Activated CD8-positive, alpha-beta memory T cell treated with anti-CD3 and anti-CD28 coated beads for 36 hours (primary cell): ENCODE data around the gene MND1. TPM values are rescaled to one million over a fixed set of nuclear protein-coding genes. Genes with fewer than 3 reads are reported as not detected.

Experiments used
- CTCF ChIA-PET: fragments of 350-600 bp; sonication (Branson Sonifier 250); formaldehyde crosslinking; loops from one replicate; lab custom pipeline; 2021; ENCODE audit warnings: antibody characterized with exemption; lab: Charles Lee
- POLR2A ChIA-PET: fragments of 350-600 bp; sonication (Branson Sonifier 250); formaldehyde crosslinking; loops from one replicate; lab custom pipeline; 2021; ENCODE audit warnings: antibody characterized with exemption; lab: Charles Lee
- total RNA-seq, 2 experiments: library from RNA; stranded (reverse); gene quantifications; one replicate each; pipeline ENCODE4 v1.2.3, GENCODE V29; 2021

MND1 gene, protein sequence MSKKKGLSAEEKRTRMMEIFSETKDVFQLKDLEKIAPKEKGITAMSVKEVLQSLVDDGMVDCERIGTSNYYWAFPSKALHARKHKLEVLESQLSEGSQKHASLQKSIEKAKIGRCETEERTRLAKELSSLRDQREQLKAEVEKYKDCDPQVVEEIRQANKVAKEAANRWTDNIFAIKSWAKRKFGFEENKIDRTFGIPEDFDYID
- 10 to 100 TPM; 24.3 to 25.1 TPM for total RNA-seq

- ChIA-PET CTCF (interaction anchor here (0.6 to 1.6 kb wide), 14 partner anchors 21 to 305 kb away, joined by 3 to 7 read pairs (median 3); partner anchors contain the start of gene TMEM131L), POLR2A (interaction anchor here (0.6 kb wide), 2 partner anchors 78 to 238 kb away, joined by 3 to 5 read pairs; no protein-coding TSS in a partner anchor)
Observed at GRCh38 chr4:153344131-153345011, at the start of gene MND1. Gene MND1 (plus strand): TSS chr4:153344688. CDS start chr4:153344738, 50 bp downstream.

DNA sequence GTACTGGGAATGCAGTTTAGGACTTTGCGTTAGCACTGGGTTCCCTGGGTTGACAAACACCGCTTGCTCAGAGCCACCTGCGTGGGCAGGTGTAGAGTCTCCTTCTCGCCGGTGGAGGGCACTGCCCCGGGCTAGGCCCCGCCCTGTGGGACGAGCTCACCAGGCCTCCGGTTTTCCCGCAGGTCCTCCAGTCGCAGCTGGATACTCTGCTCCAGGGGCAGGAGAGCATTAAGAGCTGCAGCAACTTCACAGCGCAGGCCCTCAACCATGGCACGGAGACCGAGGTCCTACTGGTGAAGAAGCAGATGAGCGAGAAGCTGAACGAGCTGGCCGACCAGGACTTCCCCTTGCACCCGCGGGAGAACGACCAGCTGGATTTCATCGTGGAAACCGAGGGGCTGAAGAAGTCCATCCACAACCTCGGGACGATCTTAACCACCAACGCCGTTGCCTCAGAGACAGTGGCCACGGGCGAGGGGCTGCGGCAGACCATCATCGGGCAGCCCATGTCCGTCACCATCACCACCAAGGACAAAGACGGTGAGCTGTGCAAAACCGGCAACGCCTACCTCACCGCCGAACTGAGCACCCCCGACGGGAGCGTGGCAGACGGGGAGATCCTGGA is 49.2 kb upstream of the MND1 start:
- ChIA-PET CTCF (no interaction called here), POLR2A (no interaction called here)

DNA sequence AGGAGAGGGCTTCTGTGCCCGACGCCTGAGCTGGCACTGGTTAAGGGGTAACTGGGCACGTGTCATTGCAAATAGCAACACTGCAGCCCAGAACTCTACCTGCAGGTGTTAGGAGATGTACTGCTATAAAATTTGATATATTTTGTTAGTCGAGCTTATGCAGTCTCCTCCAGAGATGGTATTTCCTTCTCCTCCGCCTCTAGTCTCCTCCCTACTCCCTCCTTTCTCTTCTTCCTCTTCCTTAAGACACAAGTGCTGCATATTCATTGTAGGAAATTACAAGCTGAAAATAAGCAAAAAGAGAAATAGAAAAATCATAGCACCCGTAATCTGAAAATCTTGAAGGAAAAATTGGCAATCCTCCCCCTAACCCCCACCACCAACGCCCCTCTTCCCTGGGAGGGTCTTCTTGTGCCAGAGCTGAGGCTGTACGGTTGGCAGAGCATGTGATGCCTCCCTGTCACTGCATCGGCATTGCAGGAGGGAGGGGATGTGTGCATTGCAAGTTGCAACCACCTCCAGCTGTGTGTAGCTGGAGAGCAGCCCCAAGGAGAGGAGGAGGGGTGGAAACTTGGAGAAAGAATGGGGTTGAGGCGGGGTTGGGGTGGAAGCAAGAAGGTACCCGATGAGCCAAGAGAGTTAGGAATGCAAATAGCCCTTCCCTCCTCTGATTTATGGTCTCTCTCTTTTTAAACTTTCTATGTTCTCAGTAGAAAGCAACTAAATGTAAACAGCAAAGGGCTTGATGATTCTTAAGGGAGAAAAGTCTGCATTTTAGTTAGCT is 48.3 kb upstream of the MND1 start:
- CTCF ChIA-PET, result interaction anchor here (0.6 kb wide), 1 partner anchor 11 kb away, joined by 3 read pairs; no protein-coding TSS in a partner anchor
- POLR2A ChIA-PET, result no interaction called here

- POLR2A ChIA-PET, result no interaction called here
- CTCF ChIA-PET, result no interaction called here
Observed at GRCh38 chr4:153297116-153297515, 47.4 kb upstream of the MND1 start.

- POLR2A ChIA-PET, result no interaction called here
- CTCF ChIA-PET, result no interaction called here
Observed at GRCh38 chr4:153310793-153311192, 33.7 kb upstream of the MND1 start.

GRCh38 chr4:153314915-153315314 is 29.6 kb upstream of the MND1 start:
- CTCF ChIA-PET, result interaction anchor here (0.7 kb wide), 1 partner anchor 252 kb away, joined by 3 read pairs; no protein-coding TSS in a partner anchor
- POLR2A ChIA-PET, result no interaction called here

DNA sequence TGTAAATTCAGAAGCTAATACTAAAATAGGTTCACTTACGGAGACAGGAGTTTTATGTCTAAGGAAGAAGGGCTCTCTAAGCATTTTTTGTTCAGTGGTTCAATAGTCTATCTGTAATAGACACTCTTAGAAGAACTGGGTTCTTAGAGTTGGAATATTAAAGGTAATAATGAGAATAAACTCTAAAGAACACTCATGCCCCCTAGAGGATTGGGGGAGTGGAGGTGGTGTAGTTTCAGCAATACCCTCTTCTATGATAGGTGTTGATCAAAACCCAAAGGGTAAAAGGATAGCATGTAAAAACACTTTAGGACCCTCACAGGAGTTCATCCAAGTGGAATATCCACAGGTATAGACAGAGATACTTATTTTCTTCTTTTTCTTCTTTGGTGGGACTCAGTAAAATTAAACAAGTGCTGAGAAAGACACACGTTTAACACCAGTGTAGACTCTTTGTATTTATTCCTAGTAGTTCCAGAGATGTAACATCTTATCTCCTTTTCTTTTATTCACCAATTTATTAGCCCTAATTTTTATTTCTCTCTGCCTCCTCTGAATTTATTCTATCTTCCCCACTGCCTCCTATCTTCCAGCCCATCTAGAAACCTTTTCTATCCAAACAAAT is 25.7 kb upstream of the MND1 start:
- ChIA-PET POLR2A (no interaction called here), CTCF (interaction anchor here (0.6 to 0.8 kb wide), 2 partner anchors 183 to 186 kb away, joined by 3 to 5 read pairs; no protein-coding TSS in a partner anchor)

GRCh38 chr4:153322791-153323190 is 21.7 kb upstream of the MND1 start:
- POLR2A ChIA-PET, result interaction anchor here (0.6 kb wide), 1 partner anchor 265 kb away, joined by 3 read pairs; no protein-coding TSS in a partner anchor
- CTCF ChIA-PET, result interaction anchor here (1.3 kb wide), 1 partner anchor 21 kb away, joined by 3 read pairs; no protein-coding TSS in a partner anchor

DNA sequence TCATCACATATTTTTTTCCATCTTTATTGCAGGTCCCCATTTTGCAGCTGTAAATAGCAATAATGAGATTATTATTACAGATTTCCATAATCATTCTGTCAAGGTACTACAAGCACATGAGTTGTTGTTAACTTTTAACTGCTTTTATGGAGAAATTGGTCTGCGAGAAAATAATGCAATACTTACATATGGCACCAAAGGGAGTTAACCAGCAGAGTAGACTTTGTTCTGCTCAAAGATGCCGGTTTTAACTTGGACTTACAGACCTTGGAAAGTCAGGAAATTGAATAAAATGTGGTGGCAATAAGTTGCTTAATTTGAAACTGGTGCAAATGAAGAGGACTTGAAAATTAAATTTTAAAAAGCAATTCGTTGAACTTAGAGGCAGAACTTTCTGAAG is 20.4 kb upstream of the MND1 start:
- POLR2A ChIA-PET, result no interaction called here
- CTCF ChIA-PET, result interaction anchor here (1.3 kb wide), 1 partner anchor 20 kb away, joined by 3 read pairs; no protein-coding TSS in a partner anchor

DNA sequence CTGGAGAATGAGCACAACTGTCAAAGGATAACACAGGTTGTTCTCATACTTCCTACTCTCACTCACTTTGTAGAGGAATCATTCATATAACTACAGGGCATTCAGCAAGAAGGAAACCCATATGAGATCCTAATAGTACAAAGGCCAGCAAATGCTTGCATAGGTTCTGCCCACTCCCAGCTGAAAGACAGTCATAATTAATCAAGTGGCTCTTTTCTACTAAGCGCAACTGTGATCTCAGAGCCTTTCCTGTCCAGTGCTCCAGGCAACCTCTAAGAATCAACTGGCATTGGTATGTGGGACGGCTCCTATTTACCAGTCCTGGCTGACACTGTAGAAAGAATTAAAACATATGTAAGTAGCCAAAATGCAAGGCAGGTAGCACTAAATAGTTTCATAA is 18.9 kb upstream of the MND1 start:
- CTCF ChIA-PET, result no interaction called here
- POLR2A ChIA-PET, result no interaction called here

- ChIA-PET CTCF (no interaction called here), POLR2A (no interaction called here)
Observed at GRCh38 chr4:153326513-153326912, 18.0 kb upstream of the MND1 start.

DNA sequence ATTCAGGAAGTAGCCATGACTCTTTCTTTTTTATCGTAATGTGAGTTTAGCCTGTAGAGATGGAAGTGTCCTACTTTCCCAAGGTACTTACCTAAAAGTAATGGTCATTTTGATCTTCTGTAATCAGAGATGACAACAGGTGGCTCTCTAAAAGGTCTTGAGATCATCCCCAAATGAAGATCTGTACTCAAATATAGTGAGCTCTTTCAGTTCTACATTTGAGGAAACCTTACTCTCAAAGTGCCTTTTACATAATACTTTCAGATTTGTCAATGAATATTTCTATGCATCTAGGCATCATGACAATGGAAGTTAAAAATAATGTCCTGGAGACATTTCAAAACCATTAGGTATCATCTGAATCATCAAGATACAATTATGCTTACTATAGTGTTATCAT is 17.2 kb upstream of the MND1 start:
- CTCF ChIA-PET, result no interaction called here
- POLR2A ChIA-PET, result no interaction called here

DNA sequence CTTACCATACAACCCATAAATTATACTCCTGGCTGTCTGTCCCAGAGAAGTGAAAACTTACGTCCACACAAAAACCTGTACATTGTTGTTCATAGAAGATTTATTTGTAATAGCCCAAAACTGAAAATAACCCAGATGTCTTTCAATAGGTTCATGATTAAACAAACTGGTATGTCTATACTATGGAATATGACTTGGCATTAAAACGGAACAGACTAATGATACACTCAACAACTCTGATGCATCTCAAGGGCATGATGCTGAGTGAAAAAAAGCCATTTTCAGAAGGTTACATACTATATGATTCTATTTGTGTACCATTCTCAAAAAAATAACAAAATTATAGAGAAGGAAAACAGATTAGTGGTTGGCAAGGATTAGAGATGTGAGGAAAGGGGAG is 11.6 kb upstream of the MND1 start:
- POLR2A ChIA-PET, result no interaction called here
- CTCF ChIA-PET, result no interaction called here

GRCh38 chr4:153333874-153334273 is 10.6 kb upstream of the MND1 start:
- CTCF ChIA-PET, result no interaction called here

GRCh38 chr4:153335665-153336064 is 8.8 kb upstream of the MND1 start:
- CTCF ChIA-PET, result no interaction called here
- POLR2A ChIA-PET, result no interaction called here

More at GRCh38 chr4:153333874-153334273, 10.6 kb upstream of the MND1 start:
- POLR2A ChIA-PET, result no interaction called here

GRCh38 chr4:153337686-153338085 is 6.8 kb upstream of the MND1 start:
- POLR2A ChIA-PET, result no interaction called here
- CTCF ChIA-PET, result no interaction called here

GRCh38 chr4:153341575-153342090 is 2.9 kb upstream of the MND1 start:
- ChIA-PET CTCF (no interaction called here), POLR2A (no interaction called here)

GRCh38 chr4:153342751-153343552 is 1.5 kb upstream of the MND1 start:
- CTCF ChIA-PET, result no interaction called here
- POLR2A ChIA-PET, result no interaction called here
